K562 (cell line): Measurements from ENCODE around the gene CFAP58. TPM values are rescaled to one million over a fixed set of nuclear protein-coding genes. Genes with fewer than 3 reads are reported as not detected.

Source experiments
- ATF7 ChIP-seq: fragments of 450-650 bp; IDR thresholded peaks from 2 replicates; pipeline ENCODE4 v1.7.1; 2014; ENCODE audit warnings: mild to moderate bottlenecking, moderate library complexity
- E2F3 ChIP-seq: fragments of 250-450 bp; sonication (Bioruptor Pico); IDR thresholded peaks from 2 replicates; pipeline ENCODE4 v1.4.0; 2020; ENCODE audit warnings: mild to moderate bottlenecking
- ETV1 ChIP-seq: fragments of 450-650 bp; conservative IDR thresholded peaks from 2 replicates; pipeline ENCODE4 v1.6.1; 2016; ENCODE audit warnings: missing genetic modification characterization, control low read depth, low read depth, missing compliant biosample characterization
- GTF2A2 ChIP-seq: IDR thresholded peaks from 2 replicates; pipeline ENCODE4 v1.6.1; 2016; ENCODE audit warnings: mild to moderate bottlenecking, missing genetic modification characterization, missing compliant biosample characterization
- HNRNPH1 ChIP-seq: fragments of 200-400 bp; formaldehyde crosslinking; optimal IDR thresholded peaks from 2 replicates; pipeline ENCODE3; 2017; ENCODE audit warnings: low read depth, mild to moderate bottlenecking, low read length, moderate library complexity
- MAFK ChIP-seq: IDR thresholded peaks from 2 replicates; pipeline ENCODE4 v1.6.1; 2011; ENCODE audit warnings: low read length, improper control_type of control experiment
- MXI1 ChIP-seq: IDR thresholded peaks from 2 replicates; pipeline ENCODE4 v1.6.1; 2011; ENCODE audit warnings: low read depth, mild to moderate bottlenecking, improper control_type of control experiment, low read length
- TCF3 ChIP-seq: sonication (generic); formaldehyde crosslinking; IDR thresholded peaks from 2 replicates; pipeline ENCODE4 v1.4.0; 2020; ENCODE audit warnings: mild to moderate bottlenecking, missing genetic modification reagents
- XRCC5 ChIP-seq: fragments of 200-400 bp; formaldehyde crosslinking; IDR thresholded peaks from 2 replicates; pipeline ENCODE4 v1.6.1; 2017; ENCODE audit warnings: low read depth, mild to moderate bottlenecking, low read length
- ZBTB1 ChIP-seq: sonication (generic); formaldehyde crosslinking; IDR thresholded peaks from 2 replicates; pipeline ENCODE4 v1.8.1; 2023; ENCODE audit warnings: missing genetic modification reagents, low read depth, mild to moderate bottlenecking, borderline replicate concordance
- ZNF134 ChIP-seq: fragments of 250-450 bp; sonication (Bioruptor Pico); conservative IDR thresholded peaks from 2 replicates; pipeline ENCODE4 v1.4.0; 2020
- ZNF224 ChIP-seq: sonication (generic); formaldehyde crosslinking; IDR thresholded peaks from 2 replicates; pipeline ENCODE4 v1.8.0; 2022; ENCODE audit warnings: mild to moderate bottlenecking, missing genetic modification reagents
- ZNF324 ChIP-seq: fragments of 250-450 bp; sonication (Bioruptor Pico); IDR thresholded peaks from 2 replicates; pipeline ENCODE4 v1.4.0; 2020; ENCODE audit warnings: mild to moderate bottlenecking
- ZNF408 ChIP-seq: fragments of 250-450 bp; sonication (Bioruptor Pico); IDR thresholded peaks from 2 replicates; pipeline ENCODE4 v1.4.0; 2020; ENCODE audit warnings: low read depth, mild to moderate bottlenecking, moderate library complexity
- ZNF586 ChIP-seq: fragments of 450-650 bp; formaldehyde crosslinking; conservative IDR thresholded peaks from 2 replicates; pipeline ENCODE4 v1.4.0; 2020; ENCODE audit warnings: mild to moderate bottlenecking, moderate library complexity
- polyA plus RNA-seq, 8 experiments: library from polyadenylated mRNA; depleted of rRNA in 4 of 8; stranded (reverse) in 5 of 8; unstranded in 3 of 8; fragments of >200 nt; fragmentation: Nextera tagmentation in 2 of 8; fragmentation: Illumina TruSeq in 1 of 8; extraction: Ambion mirVana in 2 of 8; extraction: Trizol in 1 of 8; gene quantifications; 2 replicates each; pipeline versions ENCODE4 v1.2.1 to v1.2.3, GENCODE V29; 2011 to 2014; ENCODE audit warnings: inconsistent platforms in 1 of 8, missing spikeins in 1 of 8
- total RNA-seq, 7 experiments: library from RNA; depleted of rRNA in 6 of 7; stranded (reverse); fragments of >200 nt in 6 of 7; fragmentation: Illumina TruSeq in 2 of 7; extraction: Trizol in 2 of 7; gene quantifications; 2 replicates each; pipeline versions ENCODE4 v1.2.1 to v1.2.3, GENCODE V29; 2011 to 2021; ENCODE audit warnings: low replicate concordance in 1 of 7
- TF ChIP-seq, protein P1 (sequence below): fragments of 250-450 bp; sonication (Bioruptor Pico); IDR thresholded peaks from 2 replicates; pipeline ENCODE4 v1.4.0; 2020
- TF ChIP-seq, protein P2 (sequence below): IDR thresholded peaks from 3 replicates; pipeline ENCODE4 v1.6.1; 2011; ENCODE audit warnings: borderline replicate concordance, mild to moderate bottlenecking; ENCODE audit not compliant: insufficient read length, insufficient read depth
- TF ChIP-seq, protein P3 (sequence below): fragments of 250-450 bp; sonication (Bioruptor Pico); IDR thresholded peaks from 2 replicates; pipeline ENCODE4 v1.8.0; 2022; ENCODE audit warnings: inconsistent platforms, mild to moderate bottlenecking, moderate library complexity, borderline replicate concordance
- TF ChIP-seq, protein P4 (sequence below): sonication (generic); formaldehyde crosslinking; IDR thresholded peaks from 2 replicates; pipeline ENCODE4 v1.8.0; 2022; ENCODE audit warnings: mild to moderate bottlenecking, missing genetic modification reagents
- TF ChIP-seq, protein P5 (sequence below): IDR thresholded peaks from 3 replicates; pipeline ENCODE4 v1.6.1; 2011; ENCODE audit warnings: borderline replicate concordance, mild to moderate bottlenecking, moderate library complexity; ENCODE audit not compliant: insufficient read length; ENCODE audit errors: extremely low read depth

Gene CFAP58
- total and polyA plus RNA-seq, 9 of the 15 experiments (the other 6 are each of a cell fraction or from before 2014, with no cell fraction given) = 0.08 to 2.0 (median 0.71) TPM

DNA sequence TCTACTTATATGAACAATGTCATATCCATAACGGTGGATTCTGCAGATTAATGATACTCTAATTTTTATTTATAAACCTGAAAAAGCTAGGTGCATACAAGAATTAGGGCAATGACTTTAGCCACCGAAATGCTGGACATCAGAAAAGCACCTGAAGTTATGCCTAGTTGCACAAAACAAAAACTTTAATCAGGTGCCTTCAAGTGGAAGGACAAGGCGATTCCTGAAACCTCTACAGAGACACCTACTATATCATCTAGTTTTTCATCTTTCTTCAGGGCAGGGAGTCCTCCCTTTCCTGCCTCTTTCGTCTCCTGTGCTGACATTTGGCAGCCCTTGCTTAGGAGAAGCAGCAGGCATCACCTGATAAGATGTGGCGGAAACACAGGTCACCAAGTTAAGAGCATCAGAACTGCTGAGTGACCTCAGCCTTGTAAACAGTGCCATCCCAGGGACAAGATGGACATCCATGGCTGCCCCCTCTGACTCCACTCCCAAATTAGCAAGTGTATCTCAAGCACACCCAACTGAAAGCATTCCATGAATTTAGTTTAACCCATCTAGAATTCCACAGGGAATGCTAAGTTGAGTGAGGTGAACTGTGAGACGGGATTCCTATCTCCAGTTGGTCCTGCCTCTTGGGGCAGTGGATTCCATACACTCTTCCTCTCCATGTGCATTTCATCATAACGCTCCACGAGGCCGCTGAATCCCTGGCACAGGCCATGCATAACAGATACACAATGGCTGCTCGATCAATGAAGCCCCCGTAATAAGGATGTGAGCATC lies 21.2 kb upstream of the CFAP58 start (continued):
- TF ChIP-seq GTF2A2 (tag) (no peak), E2F3 (no peak), HNRNPH1 (no peak), ZNF586 (CRISPR knock-in tag) (no peak), ZNF408 (CRISPR knock-in tag) (no peak), ZNF324 (CRISPR knock-in tag) (no peak), MAFK (no peak), ZNF224 (CRISPR knock-in tag) (no peak), ZBTB1 (CRISPR knock-in tag) (no peak), ZNF134 (CRISPR knock-in tag) (no peak), MXI1 (no peak), ATF7 (0 out of 2 replicates have a peak, but pooled peaks have one; percentile 15), TCF3 (CRISPR knock-in tag) (peak; percentile 83), ETV1 (0 out of 2 replicates have a peak, but pooled peaks have one; percentile 13), XRCC5 (no peak)
- TF ChIP-seq, protein P1, sequence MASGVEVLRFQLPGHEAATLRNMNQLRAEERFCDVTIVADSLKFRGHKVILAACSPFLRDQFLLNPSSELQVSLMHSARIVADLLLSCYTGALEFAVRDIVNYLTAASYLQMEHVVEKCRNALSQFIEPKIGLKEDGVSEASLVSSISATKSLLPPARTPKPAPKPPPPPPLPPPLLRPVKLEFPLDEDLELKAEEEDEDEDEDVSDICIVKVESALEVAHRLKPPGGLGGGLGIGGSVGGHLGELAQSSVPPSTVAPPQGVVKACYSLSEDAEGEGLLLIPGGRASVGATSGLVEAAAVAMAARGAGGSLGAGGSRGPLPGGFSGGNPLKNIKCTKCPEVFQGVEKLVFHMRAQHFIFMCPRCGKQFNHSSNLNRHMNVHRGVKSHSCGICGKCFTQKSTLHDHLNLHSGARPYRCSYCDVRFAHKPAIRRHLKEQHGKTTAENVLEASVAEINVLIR (CRISPR knock-in tag) = no peak
- TF ChIP-seq, protein P2, sequence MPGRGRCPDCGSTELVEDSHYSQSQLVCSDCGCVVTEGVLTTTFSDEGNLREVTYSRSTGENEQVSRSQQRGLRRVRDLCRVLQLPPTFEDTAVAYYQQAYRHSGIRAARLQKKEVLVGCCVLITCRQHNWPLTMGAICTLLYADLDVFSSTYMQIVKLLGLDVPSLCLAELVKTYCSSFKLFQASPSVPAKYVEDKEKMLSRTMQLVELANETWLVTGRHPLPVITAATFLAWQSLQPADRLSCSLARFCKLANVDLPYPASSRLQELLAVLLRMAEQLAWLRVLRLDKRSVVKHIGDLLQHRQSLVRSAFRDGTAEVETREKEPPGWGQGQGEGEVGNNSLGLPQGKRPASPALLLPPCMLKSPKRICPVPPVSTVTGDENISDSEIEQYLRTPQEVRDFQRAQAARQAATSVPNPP = no peak
- TF ChIP-seq, protein P3, sequence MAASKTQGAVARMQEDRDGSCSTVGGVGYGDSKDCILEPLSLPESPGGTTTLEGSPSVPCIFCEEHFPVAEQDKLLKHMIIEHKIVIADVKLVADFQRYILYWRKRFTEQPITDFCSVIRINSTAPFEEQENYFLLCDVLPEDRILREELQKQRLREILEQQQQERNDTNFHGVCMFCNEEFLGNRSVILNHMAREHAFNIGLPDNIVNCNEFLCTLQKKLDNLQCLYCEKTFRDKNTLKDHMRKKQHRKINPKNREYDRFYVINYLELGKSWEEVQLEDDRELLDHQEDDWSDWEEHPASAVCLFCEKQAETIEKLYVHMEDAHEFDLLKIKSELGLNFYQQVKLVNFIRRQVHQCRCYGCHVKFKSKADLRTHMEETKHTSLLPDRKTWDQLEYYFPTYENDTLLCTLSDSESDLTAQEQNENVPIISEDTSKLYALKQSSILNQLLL (CRISPR knock-in tag) = no peak
- TF ChIP-seq, protein P4, sequence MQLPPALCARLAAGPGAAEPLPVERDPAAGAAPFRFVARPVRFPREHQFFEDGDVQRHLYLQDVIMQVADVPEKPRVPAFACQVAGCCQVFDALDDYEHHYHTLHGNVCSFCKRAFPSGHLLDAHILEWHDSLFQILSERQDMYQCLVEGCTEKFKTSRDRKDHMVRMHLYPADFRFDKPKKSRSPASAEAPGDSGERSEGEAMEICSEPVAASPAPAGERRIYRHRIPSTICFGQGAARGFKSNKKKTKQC = no peak
- TF ChIP-seq, protein P5, sequence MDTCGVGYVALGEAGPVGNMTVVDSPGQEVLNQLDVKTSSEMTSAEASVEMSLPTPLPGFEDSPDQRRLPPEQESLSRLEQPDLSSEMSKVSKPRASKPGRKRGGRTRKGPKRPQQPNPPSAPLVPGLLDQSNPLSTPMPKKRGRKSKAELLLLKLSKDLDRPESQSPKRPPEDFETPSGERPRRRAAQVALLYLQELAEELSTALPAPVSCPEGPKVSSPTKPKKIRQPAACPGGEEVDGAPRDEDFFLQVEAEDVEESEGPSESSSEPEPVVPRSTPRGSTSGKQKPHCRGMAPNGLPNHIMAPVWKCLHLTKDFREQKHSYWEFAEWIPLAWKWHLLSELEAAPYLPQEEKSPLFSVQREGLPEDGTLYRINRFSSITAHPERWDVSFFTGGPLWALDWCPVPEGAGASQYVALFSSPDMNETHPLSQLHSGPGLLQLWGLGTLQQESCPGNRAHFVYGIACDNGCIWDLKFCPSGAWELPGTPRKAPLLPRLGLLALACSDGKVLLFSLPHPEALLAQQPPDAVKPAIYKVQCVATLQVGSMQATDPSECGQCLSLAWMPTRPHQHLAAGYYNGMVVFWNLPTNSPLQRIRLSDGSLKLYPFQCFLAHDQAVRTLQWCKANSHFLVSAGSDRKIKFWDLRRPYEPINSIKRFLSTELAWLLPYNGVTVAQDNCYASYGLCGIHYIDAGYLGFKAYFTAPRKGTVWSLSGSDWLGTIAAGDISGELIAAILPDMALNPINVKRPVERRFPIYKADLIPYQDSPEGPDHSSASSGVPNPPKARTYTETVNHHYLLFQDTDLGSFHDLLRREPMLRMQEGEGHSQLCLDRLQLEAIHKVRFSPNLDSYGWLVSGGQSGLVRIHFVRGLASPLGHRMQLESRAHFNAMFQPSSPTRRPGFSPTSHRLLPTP = no peak
